ENCODE measurements around the gene ABCA9.
"Not testable (repeated sequence)": the region's sequence is repeated elsewhere in the genome, so short reads cannot be mapped to it uniquely, and the experiment has no call there.

The ABCA9 gene

DNA sequence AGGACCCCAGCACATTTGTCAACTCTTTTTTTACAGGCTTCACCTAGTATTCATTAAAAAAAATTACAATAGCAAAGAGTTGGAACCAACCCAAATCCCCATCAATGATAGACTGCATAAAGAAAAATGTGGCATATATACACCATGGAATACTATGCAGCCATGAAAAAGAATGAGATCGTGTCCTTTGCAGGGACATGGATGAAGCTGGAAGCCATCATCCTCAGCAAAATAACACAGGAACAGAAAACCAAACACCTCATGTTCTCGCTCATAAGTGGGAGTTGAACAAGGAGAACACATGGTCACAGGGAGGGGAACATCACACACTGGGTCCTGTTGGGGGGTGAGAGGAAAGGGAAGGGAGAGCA is 116.9 kb downstream of the ABCA9 start:
- not testable (repeated sequence) for H3K9ac ChIP-seq (ENCODE audit: low read length); H3K4me1 ChIP-seq (ENCODE audit: insufficient read depth, low read length); H3K27ac ChIP-seq (ENCODE audit: low read depth, low read length); H3K36me3 ChIP-seq (ENCODE audit: insufficient read depth, low read length); H3K4me3 ChIP-seq (ENCODE audit: low read depth in 1 of 2, low read length in 2 of 2); H3K9me3 ChIP-seq (ENCODE audit: low read length); H3K27me3 ChIP-seq (ENCODE audit: control insufficient read depth in 1 of 2, insufficient read depth in 2 of 2, low read length in 2 of 2)

DNA sequence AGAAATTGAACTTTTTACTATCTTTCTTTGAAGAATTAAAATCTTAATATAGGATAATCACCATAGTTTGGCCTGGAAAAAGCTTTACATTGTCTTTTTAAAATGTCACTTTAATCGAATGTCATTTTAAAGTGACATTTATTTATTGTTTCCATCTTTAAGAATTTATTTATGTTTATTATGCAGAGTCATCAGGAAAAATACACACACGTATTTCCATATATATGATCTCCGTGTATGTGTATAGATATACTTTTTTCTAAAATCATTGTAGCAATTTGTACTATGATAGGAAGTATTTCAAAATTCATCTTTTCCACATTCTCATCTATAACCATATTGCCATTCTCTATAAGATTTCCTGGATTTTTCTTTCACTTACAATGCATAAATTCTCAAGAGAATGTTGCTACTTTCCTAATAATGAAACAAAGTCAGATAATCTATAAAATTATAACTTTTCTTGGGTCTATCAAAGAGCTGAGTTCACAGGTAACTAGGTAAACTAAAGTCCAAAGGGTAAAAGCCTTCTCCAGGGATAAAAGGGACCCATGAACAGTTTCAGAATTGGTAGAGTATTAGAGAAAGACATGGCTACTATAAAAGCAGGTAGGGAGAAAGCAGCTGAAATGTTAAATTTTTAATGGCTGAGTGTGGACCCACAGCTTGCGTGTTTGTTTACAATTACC is 117.5 kb downstream of the ABCA9 start:
- Histone ChIP-seq H3K9me3 (ENCODE audit: low read length) (no peaks in the 10 kb centered on the region), H3K27ac (ENCODE audit: low read depth, low read length) (no peak overlapping the region), H3K27me3 (ENCODE audit: control insufficient read depth in 1 of 2, insufficient read depth in 2 of 2, low read length in 2 of 2) (no peaks in the 10 kb centered on the region), H3K9ac (ENCODE audit: low read length) (no peak overlapping the region), H3K36me3 (ENCODE audit: insufficient read depth, low read length) (no peaks in the 10 kb centered on the region), H3K4me1 (ENCODE audit: insufficient read depth, low read length) (no peaks in the 10 kb centered on the region), H3K4me3 (ENCODE audit: low read depth in 1 of 2, low read length in 2 of 2) (no peak overlapping the region)

DNA sequence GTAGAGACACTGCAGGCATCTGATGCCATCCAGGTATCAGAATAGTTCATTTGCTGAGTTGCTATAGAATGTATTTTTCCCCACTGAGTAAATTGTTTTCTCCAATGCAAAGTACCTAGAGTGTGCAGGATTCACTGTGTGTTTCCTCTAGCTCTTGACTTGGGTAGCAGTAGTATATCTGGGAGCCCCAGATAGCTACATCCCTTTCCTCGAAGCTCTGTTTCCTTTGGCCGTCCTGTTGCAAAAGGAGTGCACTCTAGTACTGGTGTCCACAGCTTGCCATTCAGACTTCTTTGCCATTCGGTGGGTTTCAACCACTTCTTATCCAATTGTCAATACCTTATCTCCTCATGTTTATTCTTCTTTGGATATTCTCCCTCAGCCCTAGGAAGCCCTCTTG is 118.3 kb downstream of the ABCA9 start:
- Histone ChIP-seq H3K27me3 (ENCODE audit: control insufficient read depth in 1 of 2, insufficient read depth in 2 of 2, low read length in 2 of 2) (no peaks in the 10 kb centered on the region), H3K9ac (ENCODE audit: low read length) (no peak overlapping the region), H3K4me3 (ENCODE audit: low read depth in 1 of 2, low read length in 2 of 2) (no peak overlapping the region), H3K36me3 (ENCODE audit: insufficient read depth, low read length) (no peaks in the 10 kb centered on the region), H3K9me3 (ENCODE audit: low read length) (no peaks in the 10 kb centered on the region), H3K27ac (ENCODE audit: low read depth, low read length) (no peak overlapping the region), H3K4me1 (ENCODE audit: insufficient read depth, low read length) (no peaks in the 10 kb centered on the region)

DNA sequence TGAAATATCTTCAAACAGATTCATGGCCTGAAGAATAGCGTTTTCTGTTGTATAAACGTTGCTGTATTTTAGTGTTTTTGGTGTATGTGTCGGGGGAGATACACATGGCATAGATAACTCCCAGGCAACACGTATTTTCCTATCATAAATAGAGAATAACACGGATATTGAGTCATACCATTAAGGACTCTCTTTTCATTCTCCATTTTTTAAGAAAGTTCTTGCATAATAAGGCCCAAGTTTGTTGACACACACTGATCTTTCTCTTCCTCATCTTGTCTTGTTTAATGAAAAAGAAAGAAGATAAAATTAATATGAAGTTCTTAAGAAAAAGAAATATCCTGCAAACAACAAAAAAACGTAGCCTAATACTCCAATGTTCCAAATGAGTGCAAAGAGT is 119.0 kb downstream of the ABCA9 start:
- no peaks in the 10 kb centered on the region for H3K36me3 ChIP-seq (ENCODE audit: insufficient read depth, low read length)
- H3K4me3 ChIP-seq (ENCODE audit: low read depth in 1 of 2, low read length in 2 of 2): no peak overlapping the region
- no peaks in the 10 kb centered on the region for H3K27me3 ChIP-seq (ENCODE audit: control insufficient read depth in 1 of 2, insufficient read depth in 2 of 2, low read length in 2 of 2)
- H3K9ac ChIP-seq (ENCODE audit: low read length): no peak overlapping the region
- H3K4me1 ChIP-seq (ENCODE audit: insufficient read depth, low read length): no peaks in the 10 kb centered on the region
- H3K27ac ChIP-seq (ENCODE audit: low read depth, low read length): no peak overlapping the region
- H3K9me3 ChIP-seq (ENCODE audit: low read length): no peaks in the 10 kb centered on the region

DNA sequence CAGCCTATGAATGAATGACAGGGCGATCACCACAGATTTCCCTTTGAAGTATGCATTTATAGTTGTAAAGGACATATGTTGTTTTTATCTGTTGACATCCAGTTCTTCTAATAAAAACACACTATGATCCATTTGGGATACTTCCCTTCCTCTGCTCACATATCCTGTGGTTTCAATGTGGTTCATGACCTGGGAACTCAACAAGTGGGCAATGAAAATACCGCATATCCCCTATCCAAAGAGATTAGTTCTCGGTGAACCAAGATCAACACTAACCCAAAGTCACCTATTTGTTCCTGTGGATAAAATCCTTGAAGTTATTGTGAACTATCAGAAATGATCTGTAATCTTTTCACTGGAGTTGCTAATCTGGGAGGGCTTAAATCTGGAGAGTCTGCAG is 121.5 kb downstream of the ABCA9 start:
- no peak overlapping the region for H3K9ac ChIP-seq (ENCODE audit: low read length)
- H3K9me3 ChIP-seq (ENCODE audit: low read length): no peaks in the 10 kb centered on the region
- H3K27ac ChIP-seq (ENCODE audit: low read depth, low read length): no peak overlapping the region
- H3K36me3 ChIP-seq (ENCODE audit: insufficient read depth, low read length): no peaks in the 10 kb centered on the region
- no peaks in the 10 kb centered on the region for H3K4me1 ChIP-seq (ENCODE audit: insufficient read depth, low read length)
- no peak overlapping the region for H3K4me3 ChIP-seq (ENCODE audit: low read depth in 1 of 2, low read length in 2 of 2)
- no peaks in the 10 kb centered on the region for H3K27me3 ChIP-seq (ENCODE audit: control insufficient read depth in 1 of 2, insufficient read depth in 2 of 2, low read length in 2 of 2)

DNA sequence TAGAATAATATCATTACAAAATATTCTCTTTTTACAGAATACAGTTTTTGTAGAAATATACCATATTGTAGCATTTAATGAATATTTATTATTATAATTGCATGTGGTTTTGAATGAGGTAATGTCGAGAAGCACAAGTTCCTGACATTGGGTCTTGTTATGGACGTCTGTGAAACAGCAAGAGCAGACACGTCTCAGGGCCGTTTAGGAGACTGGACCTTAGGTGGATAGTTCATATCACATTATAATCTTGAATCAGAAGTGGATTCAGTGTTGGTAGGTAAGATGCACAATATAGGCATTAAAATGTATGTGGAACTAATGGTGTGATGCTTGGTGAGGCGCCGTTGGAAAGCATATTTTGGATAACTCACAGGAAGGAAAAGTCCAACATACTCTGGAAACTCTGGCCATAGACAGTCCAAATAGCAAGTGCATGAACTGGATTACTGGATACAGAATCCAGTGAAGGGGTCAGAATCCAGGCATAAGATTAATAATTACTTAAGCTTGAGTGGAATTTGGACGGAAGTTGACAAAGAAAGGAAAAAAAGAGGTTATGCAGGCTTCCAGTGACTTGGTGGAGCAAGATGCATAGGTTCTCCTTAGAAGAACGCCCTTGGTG is 122.7 kb downstream of the ABCA9 start:
- Histone ChIP-seq H3K36me3 (ENCODE audit: insufficient read depth, low read length) (no peaks in the 10 kb centered on the region), H3K9ac (ENCODE audit: low read length) (no peak overlapping the region)

DNA sequence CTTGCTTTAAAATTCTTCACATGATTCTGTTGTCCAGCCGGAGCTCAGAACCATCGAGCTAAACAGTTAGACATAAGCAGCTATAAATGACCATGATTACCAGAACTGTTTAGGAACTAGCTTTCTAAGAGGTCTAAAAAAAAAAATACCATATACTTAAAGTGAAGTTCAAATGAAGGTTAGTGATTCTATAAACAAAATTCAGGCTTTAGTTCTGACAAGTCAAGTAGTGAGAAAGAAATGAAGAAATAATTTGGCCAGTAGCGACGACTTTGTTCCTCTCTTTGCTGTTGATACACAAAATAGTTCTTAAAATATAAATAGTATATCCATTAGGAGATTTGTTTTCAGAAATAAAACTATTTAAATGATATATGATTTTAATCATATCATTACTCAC is 133.2 kb downstream of the ABCA9 start:
- Histone ChIP-seq H3K4me3 (ENCODE audit: low read depth in 1 of 2, low read length in 2 of 2) (no peak overlapping the region), H3K27me3 (ENCODE audit: control insufficient read depth in 1 of 2, insufficient read depth in 2 of 2, low read length in 2 of 2) (no peaks in the 10 kb centered on the region), H3K9me3 (ENCODE audit: low read length) (no peaks in the 10 kb centered on the region), H3K27ac (ENCODE audit: low read depth, low read length) (no peak overlapping the region), H3K9ac (ENCODE audit: low read length) (no peak overlapping the region), H3K4me1 (ENCODE audit: insufficient read depth, low read length) (no peaks in the 10 kb centered on the region), H3K36me3 (ENCODE audit: insufficient read depth, low read length) (no peaks in the 10 kb centered on the region)

More for the DNA sequence above, 122.7 kb downstream of the ABCA9 start:
- no peaks in the 10 kb centered on the region for H3K9me3 ChIP-seq (ENCODE audit: low read length)
- no peaks in the 10 kb centered on the region for H3K27me3 ChIP-seq (ENCODE audit: control insufficient read depth in 1 of 2, insufficient read depth in 2 of 2, low read length in 2 of 2)
- no peak overlapping the region for H3K4me3 ChIP-seq (ENCODE audit: low read depth in 1 of 2, low read length in 2 of 2)
- no peak overlapping the region for H3K27ac ChIP-seq (ENCODE audit: low read depth, low read length)
- no peaks in the 10 kb centered on the region for H3K4me1 ChIP-seq (ENCODE audit: insufficient read depth, low read length)

DNA sequence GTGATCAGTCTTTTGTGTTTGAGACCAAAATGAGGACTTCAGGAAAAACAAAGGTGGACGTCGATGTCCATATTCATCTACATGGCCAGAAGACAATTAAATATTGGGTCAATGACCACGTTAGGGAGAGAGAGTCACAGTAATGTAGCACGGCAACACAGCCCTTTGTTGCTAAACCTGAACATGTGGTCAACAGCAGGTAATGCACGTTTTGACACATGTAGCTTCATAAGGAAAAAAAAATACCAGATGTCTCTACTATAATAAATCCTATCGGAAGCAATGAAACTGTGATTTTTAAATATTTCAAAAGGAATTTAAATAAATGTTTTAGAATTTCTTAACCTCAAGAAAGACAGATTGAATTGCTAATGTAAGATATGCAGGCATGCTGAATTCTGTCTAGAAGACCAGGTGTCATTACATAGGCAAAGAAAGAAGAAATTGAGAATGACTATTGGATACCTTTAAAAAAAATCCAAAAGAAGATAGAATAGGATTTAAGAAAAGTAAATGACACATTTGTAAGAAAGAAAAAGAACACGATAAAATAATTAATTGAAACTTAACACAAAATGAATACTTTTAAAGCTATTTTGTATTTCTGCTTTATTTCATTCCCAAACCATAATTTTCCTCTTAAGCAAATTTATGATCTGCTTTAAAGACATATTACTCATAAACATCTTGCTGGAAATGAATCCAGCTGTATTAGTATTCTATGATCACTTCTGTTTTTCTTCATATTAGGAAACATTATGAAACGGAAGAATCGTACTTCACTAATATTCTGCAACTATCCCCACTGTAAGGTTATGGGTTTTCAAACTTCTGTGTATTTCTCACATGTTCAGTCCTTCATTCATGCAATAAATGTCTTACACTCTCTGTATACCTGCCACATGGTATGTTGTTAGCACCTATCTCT is 135.7 kb downstream of the ABCA9 start:
- Histone ChIP-seq H3K4me1 (ENCODE audit: insufficient read depth, low read length) (no peaks in the 10 kb centered on the region), H3K4me3 (ENCODE audit: low read depth in 1 of 2, low read length in 2 of 2) (no peak overlapping the region), H3K27ac (ENCODE audit: low read depth, low read length) (no peak overlapping the region), H3K9ac (ENCODE audit: low read length) (no peak overlapping the region), H3K36me3 (ENCODE audit: insufficient read depth, low read length) (no peaks in the 10 kb centered on the region), H3K9me3 (ENCODE audit: low read length) (no peaks in the 10 kb centered on the region), H3K27me3 (ENCODE audit: control insufficient read depth in 1 of 2, insufficient read depth in 2 of 2, low read length in 2 of 2) (no peaks in the 10 kb centered on the region)
